ENCODE results near the gene C3orf22.

DNA sequence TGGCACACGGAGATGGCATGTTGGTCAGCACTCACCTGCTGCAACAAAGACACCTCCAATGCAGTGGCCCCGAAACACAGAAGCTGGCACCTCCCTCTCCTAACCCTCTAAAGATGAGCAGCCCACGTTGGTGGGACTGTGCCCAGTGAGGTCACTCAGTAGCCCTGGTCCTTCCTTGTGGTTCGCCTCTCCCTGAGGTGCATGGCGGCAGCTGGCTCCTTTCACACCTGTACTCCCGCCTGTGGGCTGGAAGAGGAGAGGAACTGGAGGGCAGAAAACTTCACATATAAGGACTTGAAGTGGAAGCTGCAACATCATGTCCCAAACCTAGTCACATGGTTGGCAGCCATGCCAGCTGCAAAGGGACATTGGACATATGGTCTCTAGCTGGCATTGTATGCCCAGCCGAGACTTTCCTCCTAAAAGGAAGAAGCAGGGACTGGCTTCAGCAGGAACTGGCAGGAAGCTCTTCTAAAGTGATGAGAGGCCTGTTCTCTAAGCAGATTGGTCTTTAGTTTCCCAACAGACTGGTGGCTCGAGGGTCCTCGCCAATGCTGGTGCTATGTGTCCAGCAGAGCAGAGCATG, 10.8 kb upstream of the C3orf22 start:
- TF ChIP-seq POLR2AphosphoS5 (IDR thresholded peaks at IDR 0.05; ENCODE audit: low read depth, low read length) (no peak), TAF1 (IDR thresholded peaks at IDR 0.05; ENCODE audit: low read depth, low read length) (no peak)
